ENCODE results near the gene WDPCP. TPM values are rescaled to one million over a fixed set of nuclear protein-coding genes. Genes with fewer than 3 reads are reported as not detected.

WDPCP gene
- total and polyA plus RNA-seq, 2 experiments from 2014 or later: 8.8 to 20.4 TPM

- H3K4me3 ChIP-seq: no peak overlapping the region
- Mint-ChIP-seq H3K4me3 (no peak overlapping the region), H3K4me1 (no peaks in the 10 kb centered on the region), H3K27ac (no peak overlapping the region), H3K27me3 (ENCODE audit: insufficient read depth, low read depth, poor library complexity) (no peaks in the 10 kb centered on the region), H3K36me3 (ENCODE audit: low read depth) (no peaks in the 10 kb centered on the region; the same call in 2 of the 3 replicates), H3K9me3 (no peaks in the 10 kb centered on the region; the same call in 2 of the 3 replicates)
- no peaks in the 10 kb centered on the region for H3K9me2 ChIP-seq (ENCODE audit: insufficient read depth)
- no peak overlapping the region for H3K4me2 ChIP-seq
- ATAC-seq (no peak), DNase-seq (ENCODE audit: low spot score) (no peak)
- no peaks in the 10 kb centered on the region for H3F3A ChIP-seq (replicated peaks; ENCODE audit: low read depth)
- no peak overlapping the region for H3K27ac ChIP-seq (ENCODE audit: low read depth)
- no peak overlapping the region for H2AFZ ChIP-seq
- TF ChIP-seq ZNF331 (CRISPR knock-in tag; IDR thresholded peaks at IDR 0.05; ENCODE audit: low read depth) (no peak), JUNB (IDR thresholded peaks at IDR 0.05; ENCODE audit: unreplicated experiment) (no peak), STAT1 (IDR thresholded peaks at IDR 0.05; ENCODE audit: unreplicated experiment) (no peak), POLR2AphosphoS5 (IDR thresholded peaks at IDR 0.05; ENCODE audit: low read depth) (no peak), ZNF114 (CRISPR knock-in tag; IDR thresholded peaks at IDR 0.05) (no peak), CTCF (conservative IDR thresholded peaks at IDR 0.05; ENCODE audit: low read depth in 2 of 2) (no peak), ETS1 (IDR thresholded peaks at IDR 0.05) (no peak), EZH2 (IDR thresholded peaks at IDR 0.05; ENCODE audit: low read depth, unreplicated experiment) (no peak), EZH2phosphoT487 (IDR thresholded peaks at IDR 0.05; ENCODE audit: unreplicated experiment) (no peak), ZNF462 (CRISPR knock-in tag; IDR thresholded peaks at IDR 0.05) (no peak), REST (IDR thresholded peaks at IDR 0.05; ENCODE audit: unreplicated experiment) (no peak), NANOG (IDR thresholded peaks at IDR 0.05; ENCODE audit: borderline replicate concordance) (no peak)
- H3K4me1 ChIP-seq (ENCODE audit: insufficient read depth): no peaks in the 10 kb centered on the region
- no peaks in the 10 kb centered on the region for H4K20me1 ChIP-seq (replicated peaks; ENCODE audit: insufficient read depth)
- H3K27me3 ChIP-seq (ENCODE audit: insufficient read depth): no peaks in the 10 kb centered on the region
- no peaks in the 10 kb centered on the region for H3K79me2 ChIP-seq (replicated peaks; ENCODE audit: insufficient read depth)
- H3K36me3 ChIP-seq (ENCODE audit: insufficient read depth): no peaks in the 10 kb centered on the region
Observed at GRCh38 chr2:63218800-63219526, 369.3 kb downstream of the WDPCP start.
